Loucy (cell line): Measurements from ENCODE around the gene CUL9.
"Not testable (repeated sequence)": the region's sequence is repeated elsewhere in the genome, so short reads cannot be mapped to it uniquely, and the experiment has no call there.

Experiments used
- CTCF ChIP-seq: fragments of 200-600 bp; sonication (generic); conservative IDR thresholded peaks from 2 replicates; pipeline ENCODE4 v1.5.1; 2014; ENCODE audit warnings: mild to moderate bottlenecking, antibody characterized with exemption, low read length
- EZH2phosphoT487 ChIP-seq: fragments of 200-600 bp; IDR thresholded peaks from 2 replicates; pipeline ENCODE4 v1.6.1; 2018; ENCODE audit warnings: antibody characterized with exemption, mild to moderate bottlenecking, moderate library complexity, borderline replicate concordance

GRCh38 chr6:43139973-43140372 is 42.0 kb upstream of the CUL9 start:
- not testable (repeated sequence) for TF ChIP-seq CTCF, EZH2phosphoT487
